HS-27A (cell line): ENCODE results near the gene F5.
"Not testable (repeated sequence)": the region's sequence is repeated elsewhere in the genome, so short reads cannot be mapped to it uniquely, and the experiment has no call there.

Experiments used
- DNase-seq: peaks from one replicate; pipeline ENCODE4 v3.0.0-alpha.2; 2012; ENCODE audit warnings: low read depth, missing footprints

The F5 gene

DNA sequence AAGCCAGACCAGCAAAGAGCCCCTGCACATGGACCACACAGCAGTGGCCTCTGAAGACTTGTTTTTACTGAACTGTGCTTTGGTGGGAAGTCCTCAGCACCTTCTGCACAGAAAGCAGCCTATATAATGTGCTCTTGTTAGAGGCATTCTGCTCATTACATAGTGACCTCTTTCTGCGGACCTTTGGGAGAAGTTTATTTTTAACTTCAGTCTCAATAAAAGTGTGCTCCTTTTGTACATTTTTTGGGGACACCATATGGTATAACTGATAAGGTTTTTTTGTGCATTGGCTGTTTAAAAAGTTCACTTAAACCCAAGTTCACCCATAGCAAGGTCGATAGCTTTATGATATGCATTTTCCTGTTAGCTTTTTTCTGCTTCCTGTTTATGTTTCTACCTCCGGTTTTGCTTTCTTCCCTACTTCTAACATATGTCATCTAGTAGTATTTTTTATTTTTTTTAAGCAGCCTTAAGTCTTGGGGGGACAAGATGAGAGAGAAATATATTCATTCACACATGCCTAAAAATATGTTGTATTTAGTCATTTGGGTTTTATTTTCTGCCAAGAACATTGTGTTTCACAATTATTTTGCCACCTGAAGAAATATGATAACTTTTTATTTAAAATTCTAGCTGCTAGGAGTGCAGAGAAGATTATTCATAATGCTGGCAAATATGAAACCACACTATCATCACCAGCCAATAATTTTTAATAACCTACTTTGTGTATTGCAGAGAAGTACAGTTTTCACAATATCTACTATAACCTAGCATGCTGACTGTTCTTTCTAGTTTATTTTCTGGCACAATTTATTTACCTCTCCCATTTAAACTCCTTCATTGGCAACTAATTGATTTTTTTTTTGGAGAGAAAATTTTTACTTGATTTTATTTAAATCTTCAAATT, 77.6 kb downstream of the F5 start:
- no peak for DNase-seq

DNA sequence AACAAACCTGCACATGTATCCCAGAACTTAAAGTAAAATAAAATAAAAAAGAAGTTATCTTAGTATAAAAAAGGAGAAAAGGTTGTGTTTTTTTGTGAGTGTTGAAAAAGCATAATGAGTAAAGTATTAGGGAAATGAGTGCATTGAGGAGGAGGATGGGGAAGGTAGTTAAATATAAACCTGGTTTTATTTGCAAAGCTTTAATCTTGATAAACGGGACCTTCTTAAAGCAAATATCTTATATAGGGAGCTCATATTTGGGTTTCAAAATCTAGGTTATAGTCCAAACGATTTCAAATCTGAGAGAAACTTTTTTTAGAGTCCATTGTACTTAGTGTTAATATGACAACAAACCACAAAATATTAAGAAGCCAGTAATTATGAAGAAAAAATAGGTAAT, 78.9 kb downstream of the F5 start:
- no peak for DNase-seq

DNA sequence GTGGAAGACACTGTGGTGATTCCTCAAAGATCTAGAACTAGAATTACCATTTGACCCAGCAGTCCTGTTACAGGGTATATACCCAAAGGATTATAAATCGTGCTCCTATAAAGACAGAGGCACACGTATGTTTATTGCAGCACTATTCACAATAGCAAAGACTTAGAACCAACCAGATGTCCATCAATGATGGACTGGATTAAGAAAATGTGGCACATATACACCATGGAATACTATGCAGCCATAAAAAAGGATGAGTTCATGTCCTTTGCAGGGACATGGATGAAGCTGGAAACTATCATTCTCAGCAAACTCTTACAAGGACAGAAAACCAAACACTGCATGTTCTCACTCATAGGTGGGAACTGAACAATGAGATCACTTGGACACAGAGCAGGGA, 82.7 kb downstream of the F5 start:
- not testable (repeated sequence) for DNase-seq

DNA sequence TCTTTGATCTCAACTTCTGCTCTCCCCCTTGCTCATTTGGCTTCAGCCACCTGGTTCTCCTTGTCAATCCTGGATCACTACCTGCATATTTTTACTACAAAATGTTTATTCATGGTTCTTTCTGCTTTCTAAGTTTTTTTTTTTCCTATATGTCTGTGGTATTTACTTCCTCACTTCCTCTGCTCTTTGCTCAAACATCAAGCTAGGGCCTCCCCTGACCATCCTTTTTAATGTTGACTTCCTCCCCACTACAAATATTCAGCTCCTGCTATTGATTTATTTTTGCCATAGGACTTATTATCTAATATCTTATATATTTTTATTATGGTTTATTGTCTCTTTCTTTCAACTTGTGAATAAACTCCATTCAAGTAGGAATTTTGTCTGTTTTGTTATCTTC, 86.5 kb downstream of the F5 start:
- DNase-seq, result no peak

- DNase-seq, result no peak
Measured at GRCh38 chr1:169497317-169497716, 89.0 kb downstream of the F5 start.

DNA sequence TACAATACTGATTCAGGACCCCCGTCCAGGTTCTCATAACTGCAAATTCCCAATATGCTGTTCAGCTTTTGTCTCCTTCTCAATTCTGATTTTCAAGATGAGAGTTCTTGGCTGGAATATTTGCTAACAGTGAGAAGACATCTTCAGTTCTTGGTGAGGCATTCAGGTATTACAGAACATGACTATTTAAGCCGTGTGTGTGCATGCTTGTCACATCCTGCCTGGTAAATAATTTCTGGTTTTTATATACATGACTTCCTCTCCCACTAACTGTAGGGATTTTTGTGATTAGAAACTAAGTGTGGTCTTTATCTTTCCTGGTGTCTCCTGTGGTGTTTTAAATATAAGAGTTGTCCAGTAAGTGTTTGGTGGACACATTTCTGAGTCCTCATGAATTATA, 90.4 kb downstream of the F5 start:
- no peak for DNase-seq

DNA sequence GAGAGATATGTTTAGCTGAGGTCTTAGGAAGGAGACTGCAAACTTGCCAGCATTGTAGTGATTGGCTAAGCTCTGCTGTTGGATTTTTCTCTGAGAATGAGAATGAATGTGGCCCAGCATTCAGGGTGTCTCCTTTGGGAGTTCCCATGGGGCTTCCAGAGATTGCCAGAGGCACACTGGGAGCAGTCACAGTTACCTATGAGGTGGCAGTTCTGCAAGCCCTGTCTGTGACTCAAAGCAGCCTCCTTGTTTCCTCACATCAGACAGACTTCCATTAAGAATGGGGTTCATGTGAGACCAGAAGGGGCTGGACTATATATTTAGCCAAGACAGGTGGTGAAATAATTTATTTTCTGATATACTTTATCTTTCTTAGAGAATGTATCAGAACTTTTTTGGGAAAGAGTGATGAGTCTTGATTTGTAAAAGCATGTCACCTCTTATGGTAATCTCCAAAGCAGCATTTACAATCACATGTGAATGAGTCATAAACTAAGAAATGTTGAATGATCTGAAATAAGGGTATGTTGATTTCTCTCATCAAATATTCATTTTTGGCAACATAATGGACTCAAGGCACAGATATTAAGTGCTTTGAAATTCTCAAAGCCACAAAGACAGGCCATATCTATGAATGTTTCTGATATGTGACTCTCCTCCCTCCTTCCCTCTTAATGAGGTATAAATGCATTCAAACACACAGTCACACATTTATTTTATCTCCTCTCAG, 91.1 kb downstream of the F5 start:
- DNase-seq, result no peak

DNA sequence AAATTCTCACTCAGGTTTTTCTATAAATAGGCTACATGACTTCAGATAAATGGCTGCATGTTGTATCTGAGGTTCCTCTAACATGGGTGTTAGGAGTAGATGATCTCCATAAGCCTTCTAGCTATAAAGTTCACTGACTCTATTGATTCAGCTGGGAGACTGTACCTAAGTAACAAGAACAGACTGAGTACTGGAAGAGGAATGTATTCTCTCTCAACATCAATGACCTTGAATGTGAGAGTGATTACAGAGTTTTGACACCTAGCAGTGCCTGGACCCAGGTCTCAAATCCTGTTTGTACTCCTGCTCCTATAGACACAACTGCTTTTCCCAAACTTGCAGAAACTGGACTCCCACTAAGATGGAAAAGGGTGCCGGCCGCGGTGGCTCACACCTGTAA, 91.9 kb downstream of the F5 start:
- DNase-seq, result no peak

- no peak for DNase-seq
Measured at GRCh38 chr1:169493251-169493650, 93.0 kb downstream of the F5 start.

GRCh38 chr1:169491845-169492281, 94.4 kb downstream of the F5 start:
- no peak for DNase-seq

DNA sequence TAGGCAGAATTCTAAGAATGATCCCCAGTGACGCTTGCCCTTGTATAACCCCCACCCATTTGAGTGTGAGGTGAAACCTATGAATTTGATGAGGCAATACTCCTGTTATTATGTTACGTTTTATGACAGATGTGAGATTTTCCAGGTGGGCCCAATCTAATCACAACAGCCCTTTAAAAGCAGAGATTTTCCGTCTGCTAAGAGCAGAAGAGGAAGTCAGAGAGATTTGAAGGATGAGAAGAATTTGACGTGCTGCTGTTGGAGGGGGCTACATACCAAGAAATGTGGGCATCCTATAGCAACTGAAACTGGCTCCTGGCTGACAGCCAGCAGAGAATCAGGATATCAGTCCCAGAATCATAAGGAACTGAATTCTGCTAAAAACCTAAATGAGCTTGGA, 98.1 kb downstream of the F5 start:
- no peak for DNase-seq

DNA sequence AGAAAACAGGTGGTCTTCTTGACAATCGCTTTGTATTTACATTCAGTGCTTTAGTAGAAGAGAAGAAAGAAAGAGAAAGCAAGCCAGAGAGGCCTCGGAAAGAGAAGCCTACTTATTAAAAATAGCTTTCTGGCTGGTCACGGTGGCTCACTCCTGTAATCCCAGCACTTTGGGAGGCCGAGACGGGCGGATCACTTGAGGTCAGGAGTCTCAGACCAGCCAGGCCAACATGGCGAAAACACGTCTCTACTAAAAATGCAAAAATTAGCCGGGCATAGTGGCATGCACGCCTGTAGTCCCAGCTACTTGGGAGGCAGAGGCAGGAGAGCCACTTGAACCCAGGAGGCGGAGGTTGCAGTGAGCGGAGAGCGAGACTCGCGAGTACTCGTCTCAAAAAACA, 98.7 kb downstream of the F5 start:
- DNase-seq, result no peak

GRCh38 chr1:169487133-169487532, 99.1 kb downstream of the F5 start:
- no peak for DNase-seq

DNA sequence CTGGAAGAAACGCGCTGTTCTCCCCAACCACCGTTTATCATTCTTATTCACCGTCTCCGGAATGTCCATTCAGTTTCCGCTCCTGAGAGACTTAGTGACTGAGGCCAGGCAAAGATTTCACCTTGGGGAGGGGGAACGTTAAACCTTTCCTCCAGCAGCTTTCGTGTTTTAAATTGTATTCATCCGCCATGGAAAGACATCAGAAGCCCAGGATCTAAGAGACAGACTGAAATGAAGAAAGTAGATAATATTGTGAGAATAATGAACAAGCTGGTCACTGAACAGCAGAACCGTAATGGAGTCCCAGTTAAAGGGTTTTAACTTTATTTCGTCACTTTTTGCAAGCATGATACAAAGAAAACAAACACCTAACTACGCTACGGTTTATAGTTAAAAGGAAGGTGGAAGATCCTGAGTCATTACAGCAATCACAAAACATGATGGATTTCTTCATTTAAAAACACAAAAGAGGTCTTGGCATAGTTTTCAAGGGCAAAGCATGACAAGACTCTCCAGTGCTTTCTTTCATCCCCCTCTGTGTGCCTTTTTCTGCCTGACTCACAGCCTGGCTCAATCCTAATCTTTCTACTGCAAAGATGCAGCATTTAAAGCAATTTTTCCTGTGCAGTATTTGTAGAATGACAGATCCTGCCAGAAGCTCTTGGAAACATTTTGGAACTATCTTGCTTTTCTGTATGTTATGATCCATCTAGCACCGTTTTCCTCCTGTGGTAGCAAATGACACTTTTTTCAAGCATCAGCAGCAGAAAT, 99.8 kb downstream of the F5 start:
- DNase-seq, result no peak

DNA sequence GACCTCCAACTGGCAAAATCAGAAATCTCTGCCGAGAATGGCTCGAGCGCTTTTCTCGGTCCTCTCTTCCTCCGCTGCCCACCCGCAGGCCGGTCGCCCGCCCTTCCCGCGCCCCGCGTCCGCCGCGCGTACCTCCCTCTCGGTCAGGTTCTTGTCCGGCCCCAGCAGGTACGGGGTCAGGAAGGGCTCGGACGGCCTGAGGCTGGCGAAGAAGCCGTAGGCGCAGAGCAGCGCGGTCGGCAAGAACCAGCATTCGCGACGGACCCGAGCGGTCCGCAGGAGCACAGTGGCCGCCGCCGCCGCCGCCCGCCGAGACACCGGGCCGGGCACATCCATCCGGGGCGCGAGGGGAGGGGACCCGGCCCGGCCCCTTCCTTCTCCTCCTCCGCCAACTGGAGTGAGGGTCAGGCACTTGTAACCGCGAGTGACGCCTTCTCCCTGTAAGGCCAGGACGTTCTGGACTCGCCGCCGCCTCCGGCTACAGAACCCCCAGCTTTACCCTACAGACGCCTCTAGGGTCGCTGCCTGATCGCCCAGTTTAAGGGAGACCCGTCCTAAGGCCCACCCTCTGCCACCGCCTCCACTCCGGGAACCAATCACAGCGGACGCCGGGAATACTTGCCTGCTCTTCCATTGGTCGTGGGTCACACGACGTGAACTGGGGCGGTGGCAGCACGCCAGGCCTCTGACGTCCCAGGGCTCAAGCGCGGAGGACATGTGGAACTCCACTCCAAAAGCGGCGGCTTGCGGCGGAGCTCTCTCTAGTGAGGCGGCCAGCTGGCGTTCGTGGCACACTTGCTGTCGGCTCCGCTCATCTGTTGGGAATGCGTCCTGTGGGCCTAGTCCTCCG, 100.6 kb downstream of the F5 start, which contains the start of gene SLC19A2:
Gene SLC19A2 (minus strand): TSS at position 514 of the 850 bp plus-strand sequence. CDS start 178 bp downstream, at position 336.
- DNase-seq, result peak; percentile 92

GRCh38 chr1:169484683-169485430, 101.4 kb downstream of the F5 start:
- DNase-seq, result no peak

DNA sequence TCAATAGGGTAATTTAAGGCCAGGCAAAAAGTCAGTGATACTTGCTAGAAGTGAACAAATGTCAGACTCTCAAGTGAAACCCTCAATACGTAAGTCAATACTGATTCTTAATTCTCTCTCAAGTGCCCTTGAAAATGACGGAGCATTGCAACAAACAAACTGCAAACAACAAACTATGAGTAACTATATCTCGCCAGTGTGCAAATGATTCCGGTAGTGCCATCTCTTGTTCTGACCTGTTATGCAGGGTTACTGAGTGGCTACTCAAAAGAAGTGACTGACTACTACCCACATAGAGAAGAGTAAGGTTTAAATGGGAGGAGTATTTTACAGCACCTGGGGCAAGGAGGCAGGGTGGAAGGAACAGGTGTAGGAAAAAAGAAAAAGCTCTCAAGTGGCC, 102.2 kb downstream of the F5 start:
- DNase-seq, result no peak

DNA sequence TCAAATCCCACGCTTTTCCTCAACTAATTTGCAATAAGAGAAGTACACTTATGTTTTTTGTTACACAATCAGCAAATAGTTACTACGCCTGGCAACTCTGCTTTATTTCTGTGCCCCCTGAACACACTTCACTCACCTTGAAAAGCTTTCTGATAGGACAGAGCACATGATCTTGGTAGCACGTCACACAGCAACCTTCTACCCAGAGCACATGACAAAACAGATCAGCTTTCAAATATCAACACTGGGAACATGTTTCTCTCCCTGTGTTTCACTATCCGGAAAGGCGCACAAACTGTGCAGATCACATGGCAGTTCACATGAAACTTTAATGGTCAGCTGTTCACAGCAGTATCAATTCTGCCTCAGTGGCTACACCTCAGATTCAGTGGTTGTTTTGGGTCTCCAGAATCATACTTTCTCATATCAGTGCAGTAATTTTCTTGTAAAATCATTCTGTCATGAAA, 102.7 kb downstream of the F5 start:
- no peak for DNase-seq

DNA sequence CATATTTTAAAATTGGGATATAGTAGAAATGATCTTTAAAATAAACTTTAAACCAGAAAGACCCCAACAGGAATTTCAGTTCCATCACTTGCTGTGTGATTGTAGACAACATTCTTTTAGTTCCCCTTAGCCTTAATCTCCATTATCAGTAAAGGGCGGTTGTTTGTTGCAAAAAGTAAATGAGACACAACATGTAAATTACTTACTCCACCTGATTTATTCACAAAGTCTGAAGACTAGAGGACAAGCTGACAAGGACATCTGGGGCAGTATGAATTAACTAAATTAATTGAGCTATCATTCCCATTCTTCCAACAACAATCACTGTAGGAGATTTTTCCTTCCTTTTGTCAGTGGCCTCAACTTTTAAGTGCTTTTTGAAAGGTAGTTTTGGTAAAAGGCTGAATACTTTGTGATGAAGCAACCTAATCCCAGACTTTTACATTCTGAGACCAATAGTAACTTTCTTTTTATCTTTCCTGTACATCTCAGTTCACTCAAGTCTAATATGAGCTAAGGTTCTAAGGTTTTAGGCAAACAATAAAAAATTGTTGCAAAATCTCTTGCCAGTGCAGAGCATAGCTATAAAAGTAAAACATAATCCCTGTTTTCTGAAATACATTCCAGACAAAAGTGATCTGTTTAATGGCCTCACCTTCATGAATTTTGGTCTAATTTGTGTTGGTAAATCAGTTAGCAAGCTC, 106.8 kb downstream of the F5 start:
- DNase-seq, result no peak

- DNase-seq, result no peak
Measured at GRCh38 chr1:169478094-169478672, 108.1 kb downstream of the F5 start.
